Hepatocyte (in vitro differentiated cells): Measurements from ENCODE around the gene DCAF16. TPM values are rescaled to one million over a fixed set of nuclear protein-coding genes. Genes with fewer than 3 reads are reported as not detected.
A peak's percentile ranks its signal among the peaks of the same experiment; 100 is the strongest.

Experiments
- DNase-seq: peaks from one replicate; pipeline ENCODE4 v3.0.0-alpha.2; 2016; ENCODE audit warnings: low spot score
- H2AFZ ChIP-seq: fragments of 200-600 bp; sonication (generic); 2 replicates; pipeline ENCODE4 v1.6.0; 2016; ENCODE audit warnings: antibody characterized with exemption, mild to moderate bottlenecking
- H3K27ac ChIP-seq: fragments of 200-600 bp; sonication (generic); 2 replicates; pipeline ENCODE4 v1.5.1; 2016; ENCODE audit warnings: mild to moderate bottlenecking
- H3K27me3 ChIP-seq: fragments of 200-600 bp; sonication (generic); 2 replicates; pipeline ENCODE4 v1.6.1; 2016
- H3K36me3 ChIP-seq: fragments of 200-600 bp; sonication (generic); replicated peaks from 2 replicates; pipeline ENCODE4 v1.5.1; 2016; ENCODE audit warnings: low read depth; ENCODE audit not compliant: insufficient read depth
- H3K4me1 ChIP-seq: fragments of 200-600 bp; sonication (generic); 2 replicates; pipeline ENCODE4 v1.5.1; 2016; ENCODE audit warnings: mild to moderate bottlenecking, moderate library complexity; ENCODE audit not compliant: insufficient read depth
- H3K4me2 ChIP-seq: fragments of 200-600 bp; sonication (generic); 2 replicates; pipeline ENCODE4 v1.6.0; 2016
- H3K4me3 ChIP-seq: fragments of 200-600 bp; sonication (generic); 2 replicates; pipeline ENCODE4 v1.5.1; 2016; ENCODE audit warnings: mild to moderate bottlenecking
- H3K79me2 ChIP-seq: fragments of 200-600 bp; sonication (generic); 2 replicates; pipeline ENCODE4 v1.6.0; 2017; ENCODE audit warnings: mild to moderate bottlenecking
- H3K9me2 ChIP-seq: fragments of 200-600 bp; sonication (generic); replicated peaks from 2 replicates; pipeline ENCODE4 v1.6.0; 2017; ENCODE audit warnings: mild to moderate bottlenecking; ENCODE audit not compliant: insufficient read depth
- H3K9me3 ChIP-seq: fragments of 200-600 bp; sonication (generic); 2 replicates; pipeline ENCODE4 v1.5.1; 2016; ENCODE audit warnings: low read depth, mild to moderate bottlenecking
- H4K20me1 ChIP-seq: fragments of 200-600 bp; sonication (generic); 2 replicates; pipeline ENCODE4 v1.6.0; 2016; ENCODE audit warnings: mild to moderate bottlenecking; ENCODE audit not compliant: insufficient read depth, poor library complexity, severe bottlenecking
- CTCF ChIP-seq: fragments of 200-600 bp; sonication (generic); IDR thresholded peaks from 2 replicates; pipeline ENCODE4 v1.5.1; 2016; ENCODE audit warnings: antibody characterized with exemption, mild to moderate bottlenecking; ENCODE audit not compliant: poor library complexity
- EZH2 ChIP-seq: fragments of 200-600 bp; sonication (generic); IDR thresholded peaks from 2 replicates; pipeline ENCODE4 v1.6.1; 2016; ENCODE audit warnings: antibody characterized with exemption, mild to moderate bottlenecking, borderline replicate concordance
- EZH2phosphoT487 ChIP-seq: fragments of 200-600 bp; sonication (generic); IDR thresholded peaks from one replicate; pipeline ENCODE4 v1.6.1; 2018; ENCODE audit warnings: antibody characterized with exemption, mild to moderate bottlenecking, low read depth, moderate library complexity; ENCODE audit not compliant: unreplicated experiment, severe bottlenecking
- WGBS: methylation state at CpG from one replicate; pipeline ENCODE4 v1.1.6; 2016; ENCODE audit warnings: low lambda C conversion rate; ENCODE audit errors: missing lambda C conversion rate; 5-methylcytosine and 5-hydroxymethylcytosine counted together
- polyA plus RNA-seq: library from polyadenylated mRNA; unstranded; fragments of >200 nt; fragmentation: Nextera tagmentation; extraction: Ambion mirVana; gene quantifications from 2 replicates; pipeline ENCODE4 v1.2.1, GENCODE V29; 2016
- total RNA-seq: library from RNA; depleted of rRNA; stranded (reverse); fragments of >200 nt; gene quantifications from 2 replicates; pipeline ENCODE4 v1.2.3, GENCODE V29; 2014

The DCAF16 gene
- total and polyA plus RNA-seq, 2 experiments from 2014 or later: 11.9 to 23.3 TPM

GRCh38 chr4:17785858-17786257 lies 24.7 kb downstream of the DCAF16 start:
- Histone ChIP-seq H2AFZ (no peak overlapping the region), H3K79me2 (no peaks in the 10 kb centered on the region), H3K27ac (no peak overlapping the region), H3K4me2 (no peak overlapping the region), H3K4me1 (peaks cover 9% of the 10 kb centered on the region), H3K9me2 (no peaks in the 10 kb centered on the region), H3K4me3 (no peak overlapping the region), H3K36me3 (no peaks in the 10 kb centered on the region), H3K9me3 (no peaks in the 10 kb centered on the region), H3K27me3 (peaks cover 27% of the 10 kb centered on the region), H4K20me1 (no peaks in the 10 kb centered on the region)
- WGBS: 77% methylated on average over 5 of the region's 5 CpGs
- no peak for TF ChIP-seq EZH2phosphoT487
- TF ChIP-seq CTCF: no peak
- no peak for TF ChIP-seq EZH2
- DNase-seq: no peak

GRCh38 chr4:17781300-17782287 lies 29.0 kb downstream of the DCAF16 start, which contains the start of gene FAM184B:
Gene FAM184B (minus strand): TSS chr4:17781621. CDS start chr4:17781299, 322 bp downstream.
- H3K4me3 ChIP-seq: peak within 1 kb of the TSS; percentile 49
- DNase-seq: peak; percentile 7
- peaks cover 13% of the 10 kb centered on the region for H3K4me1 ChIP-seq
- 3% methylated on average over 71 of the region's 82 CpGs for WGBS
- H4K20me1 ChIP-seq: no peaks in the 10 kb centered on the region
- H2AFZ ChIP-seq: peak within 1 kb of the TSS; percentile 45
- peaks cover 57% of the 10 kb centered on the region for H3K27me3 ChIP-seq
- no peaks in the 10 kb centered on the region for H3K9me2 ChIP-seq
- H3K79me2 ChIP-seq: no peaks in the 10 kb centered on the region
- H3K36me3 ChIP-seq: no peaks in the 10 kb centered on the region
- H3K4me2 ChIP-seq: peak within 1 kb of the TSS; percentile 98
- TF ChIP-seq EZH2: peak; percentile 65
- no peak for TF ChIP-seq EZH2phosphoT487
- H3K9me3 ChIP-seq: no peaks in the 10 kb centered on the region
- no peak within 1 kb of the TSS for H3K27ac ChIP-seq

- H3K27ac ChIP-seq: no peak overlapping the region
- peaks cover 13% of the 10 kb centered on the region for H3K4me1 ChIP-seq
- no peak for TF ChIP-seq EZH2phosphoT487
- H3K4me3 ChIP-seq: peak overlapping the region; percentile 49
- H2AFZ ChIP-seq: peak overlapping the region; percentile 45
- H4K20me1 ChIP-seq: no peaks in the 10 kb centered on the region
- H3K9me2 ChIP-seq: no peaks in the 10 kb centered on the region
- no peaks in the 10 kb centered on the region for H3K79me2 ChIP-seq
- no peaks in the 10 kb centered on the region for H3K36me3 ChIP-seq
- DNase-seq: peak; percentile 17
- peak overlapping the region; percentile 98 for H3K4me2 ChIP-seq
- no peaks in the 10 kb centered on the region for H3K9me3 ChIP-seq
- H3K27me3 ChIP-seq: peaks cover 57% of the 10 kb centered on the region
- 20% methylated on average over 31 of the region's 31 CpGs for WGBS
These were observed 29.9 kb downstream of the DCAF16 start for GRCh38 chr4:17780501-17781299.

GRCh38 chr4:17778431-17778830 lies 32.1 kb downstream of the DCAF16 start:
- no peaks in the 10 kb centered on the region for H3K9me2 ChIP-seq
- no peak for TF ChIP-seq EZH2
- TF ChIP-seq EZH2phosphoT487: no peak
- TF ChIP-seq CTCF: no peak

More at GRCh38 chr4:17778431-17778830, 32.1 kb downstream of the DCAF16 start:
- Histone ChIP-seq H4K20me1 (no peaks in the 10 kb centered on the region), H3K4me2 (no peak overlapping the region), H2AFZ (no peak overlapping the region), H3K27ac (no peak overlapping the region), H3K4me1 (peaks cover 13% of the 10 kb centered on the region), H3K79me2 (no peaks in the 10 kb centered on the region), H3K4me3 (no peak overlapping the region), H3K9me3 (no peaks in the 10 kb centered on the region), H3K27me3 (peaks cover 55% of the 10 kb centered on the region), H3K36me3 (no peaks in the 10 kb centered on the region)
- WGBS: 95% methylated on average over 3 of the region's 3 CpGs
- no peak for DNase-seq
